Colonic mucosa (tissue), 4 donors: ENCODE data around the gene ELF3. TPM values are rescaled to one million over a fixed set of nuclear protein-coding genes. Genes with fewer than 3 reads are reported as not detected.

Experiments
- DNase-seq: peaks from one replicate; pipeline ENCODE4 v3.0.0-alpha.2; 2020
- H3K27ac ChIP-seq: fragments of 200-600 bp; one replicate; pipeline ENCODE4 v1.8.0; 2021
- H3K27me3 ChIP-seq: fragments of 200-600 bp; one replicate; pipeline ENCODE4 v1.8.0; 2021
- H3K36me3 ChIP-seq: fragments of 200-600 bp; one replicate; pipeline ENCODE4 v1.8.0; 2021
- H3K4me1 ChIP-seq: fragments of 200-600 bp; one replicate; pipeline ENCODE4 v1.8.0; 2021; ENCODE audit warnings: mild to moderate bottlenecking
- H3K4me3 ChIP-seq: fragments of 200-600 bp; one replicate; pipeline ENCODE4 v1.8.0; 2021
- H3K9ac ChIP-seq, 2 donors: one replicate each; pipeline ENCODE4 v1.7.0; 2013; ENCODE audit warnings: control low read depth in 2 of 2, low read depth in 2 of 2, low read length in 2 of 2
- H3K9me3 ChIP-seq: fragments of 200-600 bp; one replicate; pipeline ENCODE4 v1.8.0; 2021
- intact Hi-C: fragments of 100-400 bp; cut with DNase I; formaldehyde crosslinking; loops from one replicate; pipeline ENCODE4 v1.14.1; 2022
- total RNA-seq, 2 donors: library from RNA; stranded (reverse); fragmentation: NEBNext Ultra II Directional in 1 of 2; extraction: Animal tissue kit (Norgen Biotek cat#: 25700) in 1 of 2; gene quantifications; one replicate each; pipeline ENCODE4 v1.2.1, GENCODE V29; 2021
- TF ChIP-seq, protein P1 (sequence below): fragments of 200-600 bp; IDR thresholded peaks from one replicate; pipeline ENCODE4 v1.8.0; 2022; ENCODE audit warnings: antibody characterized with exemption, mild to moderate bottlenecking
- donor health status: healthy.
- donor health status: DM: no; HTN: no; CAD: no.
- donor health status: DM: no; HTN: no; CAD: no.

Gene ELF3
- total RNA-seq, 2 donors from 2014 or later = 749 to 1,162 TPM

DNA sequence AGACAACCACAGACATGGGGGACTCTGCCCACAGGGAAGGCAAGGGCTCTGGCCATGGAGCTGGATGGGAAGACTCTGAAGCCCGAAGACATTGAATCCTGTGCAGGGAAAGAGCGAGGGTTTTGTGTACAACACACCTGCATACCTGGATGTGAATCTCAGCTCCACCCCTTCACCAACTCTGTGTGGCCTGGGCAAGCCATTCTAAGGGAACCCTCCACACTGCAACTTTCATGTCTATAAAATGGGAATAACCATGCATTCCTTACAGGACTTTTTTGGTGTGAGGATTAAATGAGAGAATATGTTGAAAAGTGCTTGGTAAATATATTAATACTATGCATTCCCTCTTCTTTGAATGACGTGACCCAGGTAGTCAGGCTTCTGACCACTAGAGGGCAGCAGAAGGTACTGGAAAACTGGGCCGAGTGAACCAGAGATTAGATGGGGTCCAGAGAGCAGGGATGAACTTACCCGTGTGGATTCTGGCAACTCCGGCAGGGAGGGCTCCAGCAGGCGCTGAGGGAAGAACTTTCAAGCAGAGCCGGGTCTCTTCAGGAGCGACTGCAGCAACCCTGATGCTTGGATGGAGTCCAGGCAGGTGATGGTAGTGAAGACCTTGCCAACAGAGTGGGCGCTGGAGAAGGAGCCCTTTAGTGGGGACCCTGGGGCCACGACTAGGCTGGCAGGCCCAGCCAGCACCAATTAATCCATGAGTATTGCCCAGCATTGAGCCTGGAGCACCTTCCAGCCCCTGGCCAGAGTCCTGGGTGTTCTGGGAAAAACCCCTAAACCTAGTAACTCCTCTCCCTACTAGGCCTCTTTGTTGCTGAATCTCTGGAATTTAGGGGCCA is 834 bp upstream of the ELF3 start:
- Histone ChIP-seq H3K4me1 (no peaks in the 10 kb centered on the region), H3K9me3 (no peaks in the 10 kb centered on the region), H3K27ac (peak overlapping the region; percentile 84), H3K9ac (peak overlapping the region; percentile 72 to 98), H3K27me3 (no peaks in the 10 kb centered on the region), H3K36me3 (peaks cover 19% of the 10 kb centered on the region), H3K4me3 (peak overlapping the region; percentile 35)
- intact Hi-C loops = loop anchor here (5.0 kb wide), 1 partner anchor 98 kb away; no protein-coding TSS in a partner anchor
- peak; percentile 94 for DNase-seq
- TF ChIP-seq, protein P1, sequence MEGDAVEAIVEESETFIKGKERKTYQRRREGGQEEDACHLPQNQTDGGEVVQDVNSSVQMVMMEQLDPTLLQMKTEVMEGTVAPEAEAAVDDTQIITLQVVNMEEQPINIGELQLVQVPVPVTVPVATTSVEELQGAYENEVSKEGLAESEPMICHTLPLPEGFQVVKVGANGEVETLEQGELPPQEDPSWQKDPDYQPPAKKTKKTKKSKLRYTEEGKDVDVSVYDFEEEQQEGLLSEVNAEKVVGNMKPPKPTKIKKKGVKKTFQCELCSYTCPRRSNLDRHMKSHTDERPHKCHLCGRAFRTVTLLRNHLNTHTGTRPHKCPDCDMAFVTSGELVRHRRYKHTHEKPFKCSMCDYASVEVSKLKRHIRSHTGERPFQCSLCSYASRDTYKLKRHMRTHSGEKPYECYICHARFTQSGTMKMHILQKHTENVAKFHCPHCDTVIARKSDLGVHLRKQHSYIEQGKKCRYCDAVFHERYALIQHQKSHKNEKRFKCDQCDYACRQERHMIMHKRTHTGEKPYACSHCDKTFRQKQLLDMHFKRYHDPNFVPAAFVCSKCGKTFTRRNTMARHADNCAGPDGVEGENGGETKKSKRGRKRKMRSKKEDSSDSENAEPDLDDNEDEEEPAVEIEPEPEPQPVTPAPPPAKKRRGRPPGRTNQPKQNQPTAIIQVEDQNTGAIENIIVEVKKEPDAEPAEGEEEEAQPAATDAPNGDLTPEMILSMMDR = peak; percentile 81

DNA sequence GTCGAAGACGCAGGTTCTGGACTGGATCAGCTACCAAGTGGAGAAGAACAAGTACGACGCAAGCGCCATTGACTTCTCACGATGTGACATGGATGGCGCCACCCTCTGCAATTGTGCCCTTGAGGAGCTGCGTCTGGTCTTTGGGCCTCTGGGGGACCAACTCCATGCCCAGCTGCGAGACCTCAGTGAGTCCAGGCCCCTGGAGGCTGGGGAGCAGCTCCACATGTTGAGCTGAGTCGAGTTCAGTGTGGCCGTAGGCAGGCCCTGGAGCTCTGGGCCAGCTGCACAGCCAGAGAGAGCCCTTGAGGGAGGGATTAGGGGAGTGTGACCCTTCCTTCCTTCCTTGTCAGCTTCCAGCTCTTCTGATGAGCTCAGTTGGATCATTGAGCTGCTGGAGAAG is 1.6 kb downstream of the ELF3 start:
- Histone ChIP-seq H3K36me3 (peaks cover 9% of the 10 kb centered on the region), H3K27ac (peak overlapping the region; percentile 93), H3K4me3 (peak overlapping the region; percentile 65), H3K27me3 (no peaks in the 10 kb centered on the region), H3K4me1 (no peaks in the 10 kb centered on the region), H3K9me3 (no peaks in the 10 kb centered on the region), H3K9ac (peak overlapping the region; percentile 97 to 98)
- peak; percentile 40 for DNase-seq
- TF ChIP-seq, protein P1 = no peak
- intact Hi-C loops = loop anchor here (5.0 kb wide), 1 partner anchor 95 kb away; no protein-coding TSS in a partner anchor

DNA sequence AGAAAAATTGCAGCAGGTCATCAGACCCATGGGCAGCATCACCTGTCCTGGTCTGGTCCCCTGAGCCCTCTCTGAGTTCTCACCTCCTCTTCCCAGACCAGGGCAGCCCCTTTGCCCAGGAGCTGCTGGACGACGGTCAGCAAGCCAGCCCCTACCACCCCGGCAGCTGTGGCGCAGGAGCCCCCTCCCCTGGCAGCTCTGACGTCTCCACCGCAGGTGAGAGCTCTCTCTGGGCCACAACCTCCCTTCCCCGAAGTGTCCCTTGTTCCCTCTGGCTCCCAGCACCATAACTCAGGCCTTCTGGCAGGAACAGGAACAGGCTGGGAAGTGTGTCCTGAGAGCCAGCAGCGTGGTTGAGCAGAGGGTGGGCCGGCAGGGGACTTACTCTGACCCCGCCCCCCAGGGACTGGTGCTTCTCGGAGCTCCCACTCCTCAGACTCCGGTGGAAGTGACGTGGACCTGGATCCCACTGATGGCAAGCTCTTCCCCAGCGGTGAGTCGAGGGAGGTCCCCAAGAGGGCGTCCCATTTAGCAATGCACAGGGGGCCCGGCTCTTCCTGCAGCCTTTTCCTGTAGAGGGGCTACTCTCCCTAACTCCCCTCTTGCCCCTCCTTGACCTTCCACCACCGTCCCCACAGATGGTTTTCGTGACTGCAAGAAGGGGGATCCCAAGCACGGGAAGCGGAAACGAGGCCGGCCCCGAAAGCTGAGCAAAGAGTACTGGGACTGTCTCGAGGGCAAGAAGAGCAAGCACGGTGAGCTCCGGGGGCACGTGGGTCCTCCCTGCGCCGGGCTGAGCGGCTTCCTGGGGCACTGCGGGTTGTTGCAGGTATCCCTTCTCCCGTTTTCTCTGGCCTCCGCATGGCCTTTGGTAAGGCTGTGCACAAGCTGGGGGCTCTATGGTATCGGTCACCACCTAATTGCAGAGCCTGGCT is 2.4 kb downstream of the ELF3 start:
- DNase-seq = peak; percentile 41
- Histone ChIP-seq H3K4me3 (peak overlapping the region; percentile 65), H3K4me1 (no peaks in the 10 kb centered on the region), H3K27ac (peak overlapping the region; percentile 93), H3K27me3 (no peaks in the 10 kb centered on the region), H3K9ac (peak overlapping the region; percentile 97 to 98), H3K36me3 (peaks cover 9% of the 10 kb centered on the region), H3K9me3 (no peaks in the 10 kb centered on the region)
- TF ChIP-seq, protein P1 = no peak
- intact Hi-C loops = loop anchor here (5.0 kb wide), 1 partner anchor 94 kb away; no protein-coding TSS in a partner anchor

DNA sequence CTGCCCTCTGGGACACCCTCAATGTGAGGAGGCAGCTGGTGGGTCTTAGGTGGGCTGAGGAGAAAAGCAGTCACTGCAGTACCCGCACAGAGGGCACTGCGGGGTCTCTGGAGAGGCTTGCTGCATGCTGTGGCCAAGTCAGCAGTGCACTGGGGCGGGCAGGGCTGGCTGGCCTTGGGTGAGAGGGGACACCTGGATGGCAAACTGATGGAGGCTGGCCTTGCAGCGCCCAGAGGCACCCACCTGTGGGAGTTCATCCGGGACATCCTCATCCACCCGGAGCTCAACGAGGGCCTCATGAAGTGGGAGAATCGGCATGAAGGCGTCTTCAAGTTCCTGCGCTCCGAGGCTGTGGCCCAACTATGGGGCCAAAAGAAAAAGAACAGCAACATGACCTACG is 3.2 kb downstream of the ELF3 start:
- intact Hi-C loops = loop anchor here (5.0 kb wide), 1 partner anchor 94 kb away; no protein-coding TSS in a partner anchor
- Histone ChIP-seq H3K4me3 (peak overlapping the region; percentile 65), H3K36me3 (peaks cover 9% of the 10 kb centered on the region), H3K9ac (peak overlapping the region; percentile 97 to 98), H3K27me3 (no peaks in the 10 kb centered on the region), H3K27ac (peak overlapping the region; percentile 93), H3K4me1 (no peaks in the 10 kb centered on the region), H3K9me3 (no peaks in the 10 kb centered on the region)
- TF ChIP-seq, protein P1 = no peak
- peak; percentile 40 for DNase-seq

DNA sequence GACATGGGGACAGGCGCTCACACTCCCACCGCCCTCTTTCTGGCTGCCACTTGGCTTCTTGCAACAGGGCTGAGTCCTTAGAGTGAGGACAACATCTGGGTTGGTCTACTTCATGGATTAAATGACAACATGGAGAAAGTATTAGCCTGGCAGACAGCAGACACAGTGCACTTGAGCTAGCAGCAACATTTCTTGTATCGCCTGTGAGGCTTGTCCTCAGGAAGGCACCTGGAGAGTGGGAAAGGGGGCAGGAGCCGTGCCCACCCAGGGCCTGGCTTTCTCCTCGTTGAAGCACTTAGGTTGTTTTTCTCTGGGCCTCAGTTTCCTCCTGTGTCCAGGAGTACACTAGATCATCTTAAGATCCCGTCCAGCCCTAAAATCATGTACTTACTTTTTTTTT is 3.7 kb downstream of the ELF3 start:
- Histone ChIP-seq H3K9me3 (no peaks in the 10 kb centered on the region), H3K27ac (peak overlapping the region; percentile 93), H3K4me1 (no peaks in the 10 kb centered on the region), H3K9ac (peak overlapping the region; percentile 97 to 98), H3K27me3 (no peaks in the 10 kb centered on the region), H3K4me3 (peak overlapping the region; percentile 65), H3K36me3 (peaks cover 9% of the 10 kb centered on the region)
- intact Hi-C loops = loop anchor here (5.0 kb wide), 1 partner anchor 93 kb away; no protein-coding TSS in a partner anchor
- TF ChIP-seq, protein P1 = no peak
- DNase-seq = no peak
